Stomach smooth muscle (tissue), 2 donors: ENCODE data around the gene PPFIA4.
"Not testable (repeated sequence)": the region's sequence is repeated elsewhere in the genome, so short reads cannot be mapped to it uniquely, and the experiment has no call there.

Source experiments
- H3K27ac ChIP-seq: one replicate; pipeline ENCODE4 v1.7.0; 2013; ENCODE audit warnings: mild to moderate bottlenecking, low read length, inconsistent platforms
- H3K27me3 ChIP-seq, 2 donors: one replicate each; pipeline ENCODE4 v1.7.0; 2013; ENCODE audit warnings: low read length in 2 of 2; ENCODE audit not compliant: insufficient read depth in 2 of 2, control insufficient read depth in 1 of 2
- H3K36me3 ChIP-seq, 2 donors: one replicate each; pipeline ENCODE4 v1.7.0; 2013; ENCODE audit warnings: low read length in 2 of 2; ENCODE audit not compliant: control insufficient read depth in 2 of 2, insufficient read depth in 2 of 2
- H3K4me1 ChIP-seq: one replicate; pipeline ENCODE4 v1.7.0; 2013; ENCODE audit warnings: low read length; ENCODE audit not compliant: control insufficient read depth, insufficient read depth
- H3K4me3 ChIP-seq, 2 donors: one replicate each; pipeline ENCODE4 v1.7.0; 2013; ENCODE audit warnings: low read length in 2 of 2
- H3K9ac ChIP-seq, 2 donors: one replicate each; pipeline ENCODE4 v1.7.0; 2013; ENCODE audit warnings: low read length in 2 of 2, mild to moderate bottlenecking in 1 of 2
- H3K9me3 ChIP-seq, 2 donors: one replicate each; pipeline ENCODE4 v1.7.0; 2013; ENCODE audit warnings: low read length in 2 of 2; ENCODE audit not compliant: control insufficient read depth in 2 of 2
- donor health status: healthy.
- donor health status: Pancreatic carcinoma.

The PPFIA4 gene

DNA sequence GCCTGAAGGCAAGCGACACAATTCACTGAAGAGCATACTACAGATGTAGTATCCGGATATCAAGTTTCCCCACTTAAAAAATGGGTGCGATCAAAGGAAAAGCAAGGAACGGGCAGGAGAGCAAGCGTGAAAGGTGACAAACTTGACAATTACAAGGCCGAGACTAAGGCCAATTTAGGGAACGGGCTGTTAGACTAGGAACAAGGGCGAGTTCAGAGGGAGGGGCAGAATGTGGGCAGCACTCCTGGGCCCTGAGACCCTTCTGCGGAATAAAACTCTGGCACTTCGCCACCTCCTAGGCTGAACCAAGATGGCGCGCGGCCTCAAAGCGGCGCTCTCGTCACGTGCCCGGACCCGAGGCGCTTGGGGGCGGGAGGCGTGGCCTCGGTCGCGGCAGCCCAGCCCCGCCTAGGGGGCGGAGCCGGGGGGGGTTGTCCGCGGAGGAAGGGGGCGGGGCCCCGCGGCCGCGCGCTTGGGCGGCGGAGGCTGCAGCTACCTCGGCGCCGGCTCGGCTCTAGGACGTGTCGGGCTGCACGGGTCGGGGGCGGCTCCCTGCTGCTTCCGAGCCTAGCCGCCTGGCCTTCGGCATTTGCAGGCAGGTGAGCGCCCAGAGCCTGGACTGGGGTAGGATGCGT is at the start of gene PPFIA4:
Gene PPFIA4 (plus strand): TSS at position 461 of the 635 bp plus-strand sequence. CDS start 12,518 bp downstream, outside the sequence.
- peak within 1 kb of the TSS; percentile 87 to 93 for H3K4me3 ChIP-seq
- peaks cover 19 to 23% of the 10 kb centered on the region in 2 donors for H3K36me3 ChIP-seq
- H3K27me3 ChIP-seq = no peaks in the 10 kb centered on the region
- no peaks in the 10 kb centered on the region for H3K9me3 ChIP-seq
- H3K27ac ChIP-seq = peak within 1 kb of the TSS; percentile 81
- peak within 1 kb of the TSS; percentile 60 to 69 for H3K9ac ChIP-seq
- H3K4me1 ChIP-seq = peaks cover 32% of the 10 kb centered on the region

DNA sequence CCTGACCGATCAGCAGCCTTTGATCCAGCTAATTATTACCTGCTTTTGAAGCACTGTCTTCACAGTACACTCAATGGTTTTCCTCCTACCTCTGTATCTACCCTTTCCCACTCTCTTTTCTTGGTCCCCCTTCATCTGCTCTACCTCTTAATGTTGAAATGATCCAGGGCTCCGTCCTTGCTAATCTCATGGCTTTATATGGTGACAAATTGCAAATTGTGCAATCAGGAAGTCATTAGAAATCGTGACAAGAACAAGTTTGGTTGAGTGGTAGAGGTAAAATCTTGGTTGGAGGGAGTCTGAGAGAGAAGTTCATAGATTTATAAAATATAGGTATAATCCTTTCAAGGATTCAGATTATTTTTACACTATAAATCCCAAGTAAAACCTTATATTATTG is 49.7 kb upstream of the PPFIA4 start:
- no peaks in the 10 kb centered on the region for H3K9me3 ChIP-seq
- no peak overlapping the region for H3K27ac ChIP-seq
- peaks cover 4 to 11% of the 10 kb centered on the region in 2 donors for H3K27me3 ChIP-seq
- no peak overlapping the region for H3K4me3 ChIP-seq
- no peaks in the 10 kb centered on the region for H3K4me1 ChIP-seq
- H3K9ac ChIP-seq = no peak overlapping the region
- no peaks in the 10 kb centered on the region for H3K36me3 ChIP-seq

DNA sequence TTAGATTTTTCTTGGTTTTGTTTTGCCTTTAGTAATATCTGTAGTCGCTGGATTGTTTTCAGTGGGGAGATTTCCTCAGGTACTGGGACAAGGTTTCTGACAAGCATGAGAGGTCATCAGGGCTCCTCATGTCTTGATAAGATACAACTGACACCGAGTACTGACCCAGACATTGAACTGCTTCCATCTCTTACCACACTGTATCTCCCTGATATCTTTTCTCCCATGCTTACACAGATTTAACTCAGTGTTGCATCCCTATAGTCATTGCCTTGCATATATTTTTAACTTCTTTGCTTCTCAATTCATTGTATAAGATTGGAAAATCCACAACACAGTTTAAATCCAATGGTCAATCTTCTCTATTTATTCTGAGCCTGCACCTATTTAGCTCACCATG is 46.8 kb upstream of the PPFIA4 start:
- Histone ChIP-seq H3K27ac (no peak overlapping the region), H3K9ac (no peak overlapping the region), H3K36me3 (no peaks in the 10 kb centered on the region)

DNA sequence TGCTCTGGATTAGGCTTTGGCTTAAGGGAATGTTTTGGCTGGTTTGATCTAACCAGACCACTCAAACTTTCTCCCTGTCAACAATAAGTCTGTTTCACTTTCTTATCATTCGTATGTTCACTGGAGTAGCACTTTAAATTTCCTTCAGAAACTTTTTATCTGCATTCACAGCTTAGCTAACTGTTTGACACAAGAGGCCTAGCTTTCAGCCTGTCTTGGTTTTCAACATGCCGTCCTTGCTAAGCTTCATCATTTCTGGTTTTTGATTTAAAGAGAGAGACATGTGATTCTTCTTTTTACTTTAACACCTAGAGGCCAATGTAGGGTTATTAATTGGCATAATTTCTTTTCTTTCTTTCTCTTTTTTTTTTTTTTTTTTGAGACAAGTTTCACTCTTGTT is 44.4 kb upstream of the PPFIA4 start:
- H3K4me3 ChIP-seq = no peak overlapping the region
- no peaks in the 10 kb centered on the region for H3K4me1 ChIP-seq
- no peak overlapping the region for H3K9ac ChIP-seq

More for the DNA sequence above, 46.8 kb upstream of the PPFIA4 start:
- Histone ChIP-seq H3K27me3 (peaks cover 4 to 11% of the 10 kb centered on the region in 2 donors), H3K4me1 (no peaks in the 10 kb centered on the region), H3K4me3 (no peak overlapping the region), H3K9me3 (no peaks in the 10 kb centered on the region)

DNA sequence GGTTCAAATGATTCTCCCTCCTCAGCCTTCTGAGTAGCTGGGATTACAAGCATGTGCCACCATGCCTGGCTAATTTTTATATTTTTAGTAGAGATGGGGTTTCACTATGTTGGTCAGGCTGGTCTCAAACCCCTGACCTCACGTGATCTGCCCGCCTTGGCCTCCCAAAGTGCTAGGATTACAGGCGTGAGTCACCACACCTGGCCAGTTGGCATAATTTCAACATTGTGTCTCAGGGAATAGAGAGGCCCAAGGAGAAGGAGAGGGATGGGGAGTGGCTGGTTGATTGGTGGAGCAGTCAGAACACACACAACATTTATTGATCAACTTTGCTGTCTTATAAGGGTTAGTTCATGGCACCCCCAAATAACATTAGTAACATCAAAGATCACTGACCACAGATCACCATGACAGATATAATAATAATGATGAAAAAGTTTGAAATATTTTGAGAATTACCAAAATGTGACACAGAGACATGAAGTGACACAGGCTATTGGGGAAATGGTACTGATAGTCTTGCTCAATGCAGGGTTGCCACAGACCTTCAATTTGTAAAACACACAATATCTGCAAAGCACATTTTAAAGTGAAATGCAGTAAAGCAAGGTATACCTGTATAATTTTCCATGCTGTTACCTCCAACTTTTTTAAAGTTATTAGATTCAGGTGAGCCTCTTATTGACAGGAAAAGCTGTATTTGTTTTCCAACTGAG is 43.4 kb upstream of the PPFIA4 start:
- Histone ChIP-seq H3K36me3 (no peaks in the 10 kb centered on the region), H3K27ac (no peak overlapping the region), H3K27me3 (peaks cover 4 to 10% of the 10 kb centered on the region in 2 donors), H3K9ac (no peak overlapping the region), H3K4me3 (no peak overlapping the region), H3K9me3 (no peaks in the 10 kb centered on the region), H3K4me1 (no peaks in the 10 kb centered on the region)

More for the DNA sequence above, 44.4 kb upstream of the PPFIA4 start:
- H3K9me3 ChIP-seq = no peaks in the 10 kb centered on the region
- H3K27me3 ChIP-seq = peaks cover 4 to 11% of the 10 kb centered on the region in 2 donors
- no peaks in the 10 kb centered on the region for H3K36me3 ChIP-seq
- no peak overlapping the region for H3K27ac ChIP-seq

DNA sequence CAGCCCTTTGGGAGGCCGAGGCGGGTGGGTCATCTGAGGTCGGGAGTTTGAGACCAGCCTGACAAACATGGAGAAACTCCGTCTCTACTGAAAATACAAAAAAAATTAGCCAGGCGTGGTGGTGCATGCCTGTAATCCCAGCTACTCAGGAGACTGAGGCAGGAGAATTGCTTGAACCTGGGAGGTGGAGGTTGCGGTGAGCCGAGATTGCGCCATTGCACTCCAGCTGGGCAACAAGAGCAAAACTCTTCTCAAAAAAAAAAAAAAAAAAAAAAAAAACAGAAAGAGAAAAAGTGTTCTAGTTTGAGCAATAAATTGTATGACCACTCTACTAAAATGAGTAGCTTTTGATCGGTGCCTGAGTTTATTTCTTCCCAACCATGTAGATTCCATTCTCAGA is 40.2 kb upstream of the PPFIA4 start:
- H3K27me3 ChIP-seq, H3K9me3 ChIP-seq, H3K4me3 ChIP-seq, H3K4me1 ChIP-seq, H3K36me3 ChIP-seq, H3K9ac ChIP-seq, H3K27ac ChIP-seq: not testable (repeated sequence)

DNA sequence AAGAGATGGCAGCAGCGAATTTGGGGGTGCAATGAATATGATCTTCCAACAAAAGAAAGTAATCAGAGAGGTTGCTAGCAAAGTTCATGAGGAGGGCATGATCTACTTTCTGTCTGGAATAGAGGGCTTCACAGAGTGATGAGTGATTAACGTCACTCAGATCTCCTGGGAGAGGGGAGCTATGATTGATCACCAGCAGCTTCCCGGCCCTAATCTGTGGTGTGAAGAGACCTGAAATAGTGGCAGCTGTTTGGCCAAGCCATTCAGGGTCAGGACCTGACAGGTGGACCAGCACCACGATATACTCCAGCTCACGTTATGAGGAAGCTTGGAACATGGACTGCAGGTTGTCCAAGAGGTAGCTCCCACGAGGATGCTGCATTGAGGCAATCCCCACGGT is 39.0 kb upstream of the PPFIA4 start:
- H3K4me1 ChIP-seq = no peaks in the 10 kb centered on the region
- H3K27me3 ChIP-seq = peaks cover 0 to 4% of the 10 kb centered on the region in 2 donors
- H3K36me3 ChIP-seq = no peaks in the 10 kb centered on the region
- no peaks in the 10 kb centered on the region for H3K9me3 ChIP-seq
- H3K27ac ChIP-seq = no peak overlapping the region
- H3K9ac ChIP-seq = no peak overlapping the region
- no peak overlapping the region for H3K4me3 ChIP-seq

DNA sequence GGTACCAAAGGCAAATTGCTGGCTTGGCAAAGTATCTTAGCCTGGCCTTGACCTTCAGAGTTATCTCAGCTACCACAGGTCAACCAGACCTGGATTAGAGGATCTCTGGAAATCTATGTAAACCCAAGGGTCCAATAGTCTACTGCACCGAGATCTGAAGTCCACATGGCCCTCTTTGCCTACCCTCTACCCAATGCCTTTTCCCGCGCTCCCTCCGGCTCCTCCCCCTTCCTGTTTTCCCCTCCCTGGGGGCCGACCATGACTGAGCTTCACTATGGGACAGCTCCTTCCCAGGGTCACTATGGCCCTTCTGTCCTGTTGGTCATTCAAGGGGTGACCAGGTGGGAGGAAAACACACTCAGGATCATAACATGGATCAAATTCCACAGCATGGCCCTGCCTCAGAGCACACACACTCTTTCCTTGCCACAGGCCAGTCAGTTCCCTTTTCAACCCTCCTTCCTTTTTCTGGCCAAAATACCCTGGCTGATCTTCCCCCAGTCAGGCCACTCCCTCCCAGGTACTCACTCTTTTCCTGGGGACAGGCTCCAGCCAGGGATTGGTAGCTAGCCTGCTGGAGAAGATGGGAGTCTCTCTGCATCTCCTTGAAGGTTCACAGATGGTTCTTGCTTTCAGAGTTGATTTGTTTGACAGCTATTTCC is 38.2 kb upstream of the PPFIA4 start:
- Histone ChIP-seq H3K4me1 (no peaks in the 10 kb centered on the region), H3K9me3 (no peaks in the 10 kb centered on the region), H3K36me3 (no peaks in the 10 kb centered on the region), H3K4me3 (no peak overlapping the region), H3K27ac (no peak overlapping the region), H3K9ac (no peak overlapping the region), H3K27me3 (peaks cover 0 to 4% of the 10 kb centered on the region in 2 donors)

DNA sequence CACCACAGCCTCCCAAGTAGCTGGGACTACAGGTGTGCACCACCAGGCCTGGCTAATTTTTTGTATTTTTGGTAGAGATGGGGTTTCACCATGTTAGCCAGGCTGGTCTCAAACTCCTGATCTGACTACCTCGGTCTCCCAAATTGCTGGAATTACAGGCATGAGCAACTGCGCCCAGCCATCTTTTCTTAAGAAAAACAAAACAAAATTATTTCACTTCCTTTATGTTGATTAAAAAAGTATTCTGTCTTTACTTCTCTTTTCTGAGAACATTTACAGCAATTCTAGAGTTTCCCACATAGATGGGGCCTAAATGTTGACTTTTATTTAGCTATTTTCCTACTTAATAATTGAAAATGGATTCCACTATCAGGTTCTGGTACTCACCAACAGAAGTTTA is 36.4 kb upstream of the PPFIA4 start:
- no peak overlapping the region for H3K27ac ChIP-seq
- no peaks in the 10 kb centered on the region for H3K36me3 ChIP-seq

DNA sequence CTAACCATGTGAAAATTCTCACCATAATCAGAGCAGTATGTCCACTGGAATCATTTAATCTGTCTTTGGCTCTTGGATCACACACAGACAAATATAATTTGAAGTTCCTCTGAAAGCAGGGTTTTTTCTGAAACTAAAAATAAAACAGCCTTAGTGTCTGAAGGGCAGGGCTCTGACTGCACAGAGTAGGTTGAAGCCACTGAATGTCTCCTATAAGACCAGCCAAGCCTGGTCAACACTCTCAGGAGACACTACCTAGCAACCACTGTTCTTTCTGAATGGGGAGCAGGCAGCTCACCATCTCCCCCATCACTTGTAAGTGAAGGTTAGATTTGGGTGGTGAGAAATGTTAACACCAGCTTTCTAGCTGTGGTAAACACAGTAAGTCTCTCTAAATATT is 35.2 kb upstream of the PPFIA4 start:
- H3K36me3 ChIP-seq = no peaks in the 10 kb centered on the region
- no peak overlapping the region for H3K4me3 ChIP-seq
- H3K9me3 ChIP-seq = no peaks in the 10 kb centered on the region
- H3K9ac ChIP-seq = no peak overlapping the region
- no peaks in the 10 kb centered on the region for H3K4me1 ChIP-seq
- peaks cover 0 to 4% of the 10 kb centered on the region in 2 donors for H3K27me3 ChIP-seq
- no peak overlapping the region for H3K27ac ChIP-seq

More for the DNA sequence above, 36.4 kb upstream of the PPFIA4 start:
- Histone ChIP-seq H3K27me3 (peaks cover 0 to 4% of the 10 kb centered on the region in 2 donors), H3K9me3 (no peaks in the 10 kb centered on the region), H3K4me3 (no peak overlapping the region), H3K4me1 (no peaks in the 10 kb centered on the region), H3K9ac (no peak overlapping the region)
